WTC11 (cell line): ENCODE results near the gene LY6G6C. TPM values are rescaled to one million over a fixed set of nuclear protein-coding genes. Genes with fewer than 3 reads are reported as not detected.

Experiments
- ATAC-seq: fragments of 200-7000 bp; cut with Tn5 transposase; 2 replicates; pipeline ENCODE4 v1.10.0; 2021; ENCODE audit warnings: mild to moderate bottlenecking, moderate library complexity
- CTCF ChIA-PET: fragments of 300-600 bp; sonication (Branson Sonifier 250); formaldehyde crosslinking; loops from one replicate; lab custom pipeline; 2021; ENCODE audit warnings: antibody characterized with exemption; lab: Charles Lee
- POLR2A ChIA-PET: fragments of 350-600 bp; sonication (Branson Sonifier 250); formaldehyde crosslinking; loops from one replicate; lab custom pipeline; 2021; ENCODE audit warnings: antibody characterized with exemption; lab: Charles Lee
- DNase-seq: peaks from one replicate; pipeline ENCODE4 v3.0.0; 2021; ENCODE audit warnings: low spot score
- H3K27ac Mint-ChIP-seq: 2 replicates; pipeline ENCODE4 v1.8.0; 2021; ENCODE audit warnings: mixed read lengths
- H3K27me3 Mint-ChIP-seq: 2 replicates; pipeline ENCODE4 v1.8.0; 2021; ENCODE audit warnings: low read depth, mild to moderate bottlenecking, moderate library complexity, mixed read lengths
- H3K36me3 Mint-ChIP-seq: 2 replicates; pipeline ENCODE4 v1.8.0; 2021; ENCODE audit warnings: mixed read lengths
- H3K4me1 Mint-ChIP-seq: 2 replicates; pipeline ENCODE4 v1.8.0; 2022; ENCODE audit warnings: mixed read lengths
- H3K4me3 Mint-ChIP-seq: 2 replicates; pipeline ENCODE4 v1.8.0; 2021; ENCODE audit warnings: mild to moderate bottlenecking, moderate library complexity, mixed read lengths
- H3K9me3 Mint-ChIP-seq: 2 replicates; pipeline ENCODE4 v1.8.0; 2021; ENCODE audit warnings: mixed read lengths
- ATF1 ChIP-seq: sonication (generic); formaldehyde crosslinking; IDR thresholded peaks from 2 replicates; pipeline ENCODE4 v1.8.1; 2023; ENCODE audit warnings: mild to moderate bottlenecking, moderate library complexity, missing genetic modification reagents
- CREB1 ChIP-seq: sonication (generic); formaldehyde crosslinking; IDR thresholded peaks from 2 replicates; pipeline ENCODE4 v1.8.0; 2023; ENCODE audit warnings: mild to moderate bottlenecking, missing genetic modification reagents
- ELF4 ChIP-seq: sonication (generic); formaldehyde crosslinking; IDR thresholded peaks from 2 replicates; pipeline ENCODE4 v1.8.1; 2022; ENCODE audit warnings: low read depth, mild to moderate bottlenecking, moderate library complexity, missing genetic modification reagents
- EMX1 ChIP-seq: fragments of 250-450 bp; sonication (Bioruptor Pico); IDR thresholded peaks from 2 replicates; pipeline ENCODE4 v1.8.0; 2021; ENCODE audit warnings: mild to moderate bottlenecking
- HMGA2 ChIP-seq: fragments of 250-450 bp; sonication (Bioruptor Pico); IDR thresholded peaks from 2 replicates; pipeline ENCODE4 v1.4.0; 2021; ENCODE audit warnings: mild to moderate bottlenecking, moderate library complexity
- JAZF1 ChIP-seq: fragments of 250-450 bp; sonication (Bioruptor Pico); IDR thresholded peaks from 2 replicates; pipeline ENCODE4 v1.9.0; 2021; ENCODE audit warnings: moderate library complexity, mild to moderate bottlenecking, inconsistent platforms
- MYBL2 ChIP-seq: sonication (generic); formaldehyde crosslinking; IDR thresholded peaks from 2 replicates; pipeline ENCODE4 v1.8.1; 2023; ENCODE audit warnings: mild to moderate bottlenecking, moderate library complexity, missing genetic modification reagents
- NR2C2 ChIP-seq: sonication (generic); formaldehyde crosslinking; IDR thresholded peaks from 2 replicates; pipeline ENCODE4 v1.8.0; 2022; ENCODE audit warnings: mild to moderate bottlenecking, missing genetic modification reagents
- OVOL2 ChIP-seq: fragments of 250-450 bp; sonication (Bioruptor Pico); IDR thresholded peaks from 2 replicates; pipeline ENCODE4 v1.9.0; 2021; ENCODE audit warnings: mild to moderate bottlenecking, borderline replicate concordance
- RELA ChIP-seq: sonication (generic); formaldehyde crosslinking; IDR thresholded peaks from 2 replicates; pipeline ENCODE4 v1.8.1; 2022; ENCODE audit warnings: missing genetic modification reagents, mild to moderate bottlenecking, borderline replicate concordance
- SOX15 ChIP-seq: fragments of 250-450 bp; sonication (Bioruptor Pico); IDR thresholded peaks from 2 replicates; pipeline ENCODE4 v1.9.0; 2021; ENCODE audit warnings: mild to moderate bottlenecking
- ZBTB21 ChIP-seq: sonication (generic); formaldehyde crosslinking; IDR thresholded peaks from 2 replicates; pipeline ENCODE4 v1.8.1; 2023; ENCODE audit warnings: mild to moderate bottlenecking, missing genetic modification reagents, borderline replicate concordance
- ZNF121 ChIP-seq: sonication (generic); formaldehyde crosslinking; IDR thresholded peaks from 2 replicates; pipeline ENCODE4 v1.8.0; 2023; ENCODE audit warnings: missing genetic modification reagents
- ZNF263 ChIP-seq: sonication (generic); formaldehyde crosslinking; IDR thresholded peaks from 2 replicates; pipeline ENCODE4 v1.8.1; 2022; ENCODE audit warnings: low read depth, mild to moderate bottlenecking, moderate library complexity, missing genetic modification reagents
- total RNA-seq: library from RNA; stranded (reverse); gene quantifications from 3 replicates; pipeline ENCODE4 v1.2.3, GENCODE V29; 2021
- TF ChIP-seq, protein P1 (sequence below): fragments of 250-450 bp; sonication (Bioruptor Pico); conservative IDR thresholded peaks from 2 replicates; pipeline ENCODE4 v1.9.0; 2021; ENCODE audit warnings: mild to moderate bottlenecking
- TF ChIP-seq, protein P2 (sequence below): fragments of 250-450 bp; sonication (Bioruptor Pico); IDR thresholded peaks from 2 replicates; pipeline ENCODE4 v1.9.0; 2021; ENCODE audit warnings: moderate library complexity, mild to moderate bottlenecking, inconsistent platforms, borderline replicate concordance
- TF ChIP-seq, protein P3 (sequence below): sonication (generic); formaldehyde crosslinking; IDR thresholded peaks from 2 replicates; pipeline ENCODE4 v1.8.1; 2023; ENCODE audit warnings: mild to moderate bottlenecking, missing genetic modification reagents
- TF ChIP-seq, protein P4 (sequence below): sonication (generic); formaldehyde crosslinking; IDR thresholded peaks from 2 replicates; pipeline ENCODE4 v1.8.0; 2022; ENCODE audit warnings: mild to moderate bottlenecking, missing genetic modification reagents
- TF ChIP-seq, protein P5 (sequence below): sonication (generic); formaldehyde crosslinking; IDR thresholded peaks from 2 replicates; pipeline ENCODE4 v1.8.1; 2022; ENCODE audit warnings: low read depth, mild to moderate bottlenecking, moderate library complexity, missing genetic modification reagents, borderline replicate concordance
- TF ChIP-seq, protein P6 (sequence below): fragments of 250-450 bp; sonication (Bioruptor Pico); IDR thresholded peaks from 2 replicates; pipeline ENCODE4 v2.1.2; 2022; ENCODE audit warnings: mild to moderate bottlenecking, moderate library complexity
- TF ChIP-seq, protein P7 (sequence below): sonication (generic); formaldehyde crosslinking; IDR thresholded peaks from 2 replicates; pipeline ENCODE4 v1.8.1; 2022; ENCODE audit warnings: low read depth, missing genetic modification reagents, borderline replicate concordance

LY6G6C gene
- total RNA-seq, 1 experiment from 2014 or later: 0.35 TPM

DNA sequence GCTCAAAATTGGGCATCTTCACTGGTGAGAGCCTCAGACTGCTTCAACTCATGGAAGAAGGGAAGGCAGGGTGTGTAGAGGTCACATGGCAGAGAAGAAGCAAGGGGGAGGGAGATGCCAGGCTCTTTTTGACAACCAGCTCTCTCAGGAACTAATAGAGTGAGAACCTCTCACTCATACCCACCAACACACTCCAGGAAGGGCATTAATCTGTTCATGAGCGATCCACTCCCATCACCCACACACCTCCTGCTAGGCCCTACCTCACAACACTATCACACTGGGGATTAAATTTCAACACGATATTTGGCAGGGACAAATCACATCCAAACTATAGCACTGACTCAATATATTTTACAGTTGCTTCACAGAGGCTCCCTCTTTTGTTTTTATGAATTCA, 20.3 kb upstream of the LY6G6C start (continued):
- TF ChIP-seq MYBL2 (CRISPR knock-in tag) (no peak), SOX15 (CRISPR knock-in tag) (no peak), NR2C2 (no peak), JAZF1 (CRISPR knock-in tag) (no peak), CREB1 (CRISPR knock-in tag) (no peak), ATF1 (CRISPR knock-in tag) (no peak), OVOL2 (CRISPR knock-in tag) (no peak), HMGA2 (CRISPR knock-in tag) (no peak), ZBTB21 (CRISPR knock-in tag) (no peak)
- TF ChIP-seq, protein P1, sequence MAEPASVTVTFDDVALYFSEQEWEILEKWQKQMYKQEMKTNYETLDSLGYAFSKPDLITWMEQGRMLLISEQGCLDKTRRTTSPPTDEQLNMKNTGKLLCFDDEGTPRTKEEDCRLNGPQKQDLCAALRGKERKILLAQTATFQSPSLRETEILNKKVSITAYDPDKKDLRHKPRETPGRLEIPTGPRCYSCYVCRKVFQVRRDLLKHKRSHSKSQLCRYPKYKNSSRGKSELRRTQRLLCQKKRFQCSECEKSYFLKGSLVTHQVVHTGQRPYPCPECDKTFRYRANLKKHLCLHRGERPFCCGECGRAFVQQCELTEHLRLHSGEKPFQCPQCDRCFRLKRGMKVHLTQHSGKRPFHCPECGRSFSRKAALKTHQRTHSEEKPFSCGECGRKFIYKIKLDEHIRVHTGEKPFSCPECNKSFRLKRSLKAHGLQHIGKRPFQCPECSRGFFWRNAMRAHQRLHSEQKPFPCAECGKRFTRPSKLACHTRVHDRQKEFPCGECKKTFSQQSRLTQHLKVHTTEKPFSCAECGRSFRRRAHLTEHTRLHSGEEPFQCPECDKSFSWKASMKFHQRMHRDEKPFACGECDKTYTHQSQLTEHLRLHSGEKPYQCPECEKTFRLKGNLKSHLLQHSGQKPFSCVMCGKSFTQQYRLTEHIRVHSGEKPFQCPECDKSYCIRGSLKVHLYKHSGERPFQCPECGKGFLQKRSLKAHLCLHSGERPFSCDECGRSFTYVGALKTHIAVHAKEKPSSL (CRISPR knock-in tag): no peak

DNA sequence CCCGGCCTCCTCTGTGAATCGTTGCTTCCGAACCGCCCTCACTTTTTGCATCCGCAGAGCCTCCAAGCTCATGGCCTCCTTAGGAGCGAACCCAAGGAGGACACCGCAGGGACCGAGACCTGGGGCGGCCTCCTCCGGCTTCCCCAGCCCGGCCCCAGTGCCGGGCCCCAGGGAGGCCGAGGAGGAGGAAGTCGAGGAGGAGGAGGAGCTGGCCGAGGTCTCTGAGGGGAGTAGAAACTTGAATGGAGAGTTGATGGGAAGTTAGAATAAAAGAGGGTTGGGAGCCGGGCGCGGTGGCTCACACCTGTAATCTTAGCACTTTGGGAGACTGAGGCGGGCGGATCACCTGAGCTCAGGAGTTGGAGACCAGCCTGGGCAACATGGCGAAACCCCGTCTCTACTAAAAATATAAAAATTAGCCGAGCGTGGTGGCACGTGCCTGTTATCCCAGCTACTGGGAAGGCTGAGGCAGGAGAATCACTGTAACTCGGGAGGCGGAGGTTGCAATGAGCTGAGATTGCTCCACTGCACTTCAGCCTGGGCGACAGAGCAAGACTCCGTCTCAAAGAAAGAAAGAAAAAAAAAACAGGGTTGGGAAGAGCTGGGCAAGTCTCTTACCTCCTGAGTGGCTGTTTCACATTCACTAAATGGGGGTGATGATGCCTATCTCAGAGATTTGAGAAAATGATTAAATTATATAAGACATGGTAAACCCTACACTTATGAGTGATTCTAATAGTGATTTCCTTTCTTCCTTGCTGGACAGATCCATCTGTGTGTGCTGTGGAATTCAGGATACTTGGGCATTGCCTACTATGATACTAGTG, 19.1 kb upstream of the LY6G6C start:
- peak overlapping the region; percentile 80 for H3K4me3 Mint-ChIP-seq
- TF ChIP-seq SOX15 (CRISPR knock-in tag) (no peak), ZNF121 (CRISPR knock-in tag) (peak; percentile 64; the same call in 1 of the 2 replicates), RELA (CRISPR knock-in tag) (no peak), ELF4 (CRISPR knock-in tag) (0 out of 2 replicates have a peak, but pooled peaks have one; percentile 28), EMX1 (no peak), ZNF263 (0 out of 2 replicates have a peak, but pooled peaks have one; percentile 13)
- TF ChIP-seq, protein P2, sequence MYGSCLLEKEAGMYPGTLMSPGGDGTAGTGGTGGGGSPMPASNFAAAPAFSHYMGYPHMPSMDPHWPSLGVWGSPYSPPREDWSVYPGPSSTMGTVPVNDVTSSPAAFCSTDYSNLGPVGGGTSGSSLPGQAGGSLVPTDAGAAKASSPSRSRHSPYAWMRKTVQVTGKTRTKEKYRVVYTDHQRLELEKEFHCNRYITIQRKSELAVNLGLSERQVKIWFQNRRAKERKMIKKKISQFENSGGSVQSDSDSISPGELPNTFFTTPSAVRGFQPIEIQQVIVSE: no peak
- TF ChIP-seq, protein P3, sequence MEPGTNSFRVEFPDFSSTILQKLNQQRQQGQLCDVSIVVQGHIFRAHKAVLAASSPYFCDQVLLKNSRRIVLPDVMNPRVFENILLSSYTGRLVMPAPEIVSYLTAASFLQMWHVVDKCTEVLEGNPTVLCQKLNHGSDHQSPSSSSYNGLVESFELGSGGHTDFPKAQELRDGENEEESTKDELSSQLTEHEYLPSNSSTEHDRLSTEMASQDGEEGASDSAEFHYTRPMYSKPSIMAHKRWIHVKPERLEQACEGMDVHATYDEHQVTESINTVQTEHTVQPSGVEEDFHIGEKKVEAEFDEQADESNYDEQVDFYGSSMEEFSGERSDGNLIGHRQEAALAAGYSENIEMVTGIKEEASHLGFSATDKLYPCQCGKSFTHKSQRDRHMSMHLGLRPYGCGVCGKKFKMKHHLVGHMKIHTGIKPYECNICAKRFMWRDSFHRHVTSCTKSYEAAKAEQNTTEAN: no peak
- TF ChIP-seq, protein P4, sequence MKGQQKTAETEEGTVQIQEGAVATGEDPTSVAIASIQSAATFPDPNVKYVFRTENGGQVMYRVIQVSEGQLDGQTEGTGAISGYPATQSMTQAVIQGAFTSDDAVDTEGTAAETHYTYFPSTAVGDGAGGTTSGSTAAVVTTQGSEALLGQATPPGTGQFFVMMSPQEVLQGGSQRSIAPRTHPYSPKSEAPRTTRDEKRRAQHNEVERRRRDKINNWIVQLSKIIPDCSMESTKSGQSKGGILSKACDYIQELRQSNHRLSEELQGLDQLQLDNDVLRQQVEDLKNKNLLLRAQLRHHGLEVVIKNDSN: no peak
- TF ChIP-seq, protein P5, sequence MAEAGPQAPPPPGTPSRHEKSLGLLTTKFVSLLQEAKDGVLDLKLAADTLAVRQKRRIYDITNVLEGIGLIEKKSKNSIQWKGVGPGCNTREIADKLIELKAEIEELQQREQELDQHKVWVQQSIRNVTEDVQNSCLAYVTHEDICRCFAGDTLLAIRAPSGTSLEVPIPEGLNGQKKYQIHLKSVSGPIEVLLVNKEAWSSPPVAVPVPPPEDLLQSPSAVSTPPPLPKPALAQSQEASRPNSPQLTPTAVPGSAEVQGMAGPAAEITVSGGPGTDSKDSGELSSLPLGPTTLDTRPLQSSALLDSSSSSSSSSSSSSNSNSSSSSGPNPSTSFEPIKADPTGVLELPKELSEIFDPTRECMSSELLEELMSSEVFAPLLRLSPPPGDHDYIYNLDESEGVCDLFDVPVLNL (CRISPR knock-in tag): no peak
- TF ChIP-seq, protein P6, sequence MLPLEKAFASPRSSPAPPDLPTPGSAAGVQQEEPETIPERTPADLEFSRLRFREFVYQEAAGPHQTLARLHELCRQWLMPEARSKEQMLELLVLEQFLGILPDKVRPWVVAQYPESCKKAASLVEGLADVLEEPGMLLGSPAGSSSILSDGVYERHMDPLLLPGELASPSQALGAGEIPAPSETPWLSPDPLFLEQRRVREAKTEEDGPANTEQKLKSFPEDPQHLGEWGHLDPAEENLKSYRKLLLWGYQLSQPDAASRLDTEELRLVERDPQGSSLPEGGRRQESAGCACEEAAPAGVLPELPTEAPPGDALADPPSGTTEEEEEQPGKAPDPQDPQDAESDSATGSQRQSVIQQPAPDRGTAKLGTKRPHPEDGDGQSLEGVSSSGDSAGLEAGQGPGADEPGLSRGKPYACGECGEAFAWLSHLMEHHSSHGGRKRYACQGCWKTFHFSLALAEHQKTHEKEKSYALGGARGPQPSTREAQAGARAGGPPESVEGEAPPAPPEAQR: no peak
- TF ChIP-seq, protein P7, sequence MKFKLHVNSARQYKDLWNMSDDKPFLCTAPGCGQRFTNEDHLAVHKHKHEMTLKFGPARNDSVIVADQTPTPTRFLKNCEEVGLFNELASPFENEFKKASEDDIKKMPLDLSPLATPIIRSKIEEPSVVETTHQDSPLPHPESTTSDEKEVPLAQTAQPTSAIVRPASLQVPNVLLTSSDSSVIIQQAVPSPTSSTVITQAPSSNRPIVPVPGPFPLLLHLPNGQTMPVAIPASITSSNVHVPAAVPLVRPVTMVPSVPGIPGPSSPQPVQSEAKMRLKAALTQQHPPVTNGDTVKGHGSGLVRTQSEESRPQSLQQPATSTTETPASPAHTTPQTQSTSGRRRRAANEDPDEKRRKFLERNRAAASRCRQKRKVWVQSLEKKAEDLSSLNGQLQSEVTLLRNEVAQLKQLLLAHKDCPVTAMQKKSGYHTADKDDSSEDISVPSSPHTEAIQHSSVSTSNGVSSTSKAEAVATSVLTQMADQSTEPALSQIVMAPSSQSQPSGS (CRISPR knock-in tag): no peak
- no peaks in the 10 kb centered on the region for H3K9me3 Mint-ChIP-seq
- H3K36me3 Mint-ChIP-seq: peaks cover 12% of the 10 kb centered on the region
- no peaks in the 10 kb centered on the region; the same call in 1 of the 2 replicates for H3K27me3 Mint-ChIP-seq
- ATAC-seq (no peak), DNase-seq (no peak)
- peak overlapping the region; percentile 85 for H3K27ac Mint-ChIP-seq
- H3K4me1 Mint-ChIP-seq: peaks cover 47% of the 10 kb centered on the region
- ChIA-PET CTCF (interaction anchor here (0.8 to 7.1 kb wide), 12 partner anchors 11 to 194 kb away, joined by 3 to 62 read pairs (median 8); partner anchors contain the start of genes ATP6V1G2, DDAH2, HSPA1B and LY6G5C), POLR2A (interaction anchor here (0.8 to 4.5 kb wide), 5 partner anchors 12 to 103 kb away, joined by 3 to 32 read pairs (median 5); partner anchors contain the start of genes DDAH2 and HSPA1B)
